WTC11 (cell line): ENCODE data around the gene FMNL2.

Experiments used
- AR ChIP-seq: fragments of 250-450 bp; sonication (Bioruptor Pico); IDR thresholded peaks from 2 replicates; pipeline ENCODE4 v1.9.0; 2021; ENCODE audit warnings: mild to moderate bottlenecking
- ATF1 ChIP-seq: sonication (generic); formaldehyde crosslinking; IDR thresholded peaks from 2 replicates; pipeline ENCODE4 v1.8.1; 2023; ENCODE audit warnings: mild to moderate bottlenecking, moderate library complexity, missing genetic modification reagents
- CTCF ChIP-seq: fragments of 200-600 bp; IDR thresholded peaks from 2 replicates; pipeline ENCODE4 v1.8.0; 2022; ENCODE audit warnings: antibody characterized with exemption
- E2F5 ChIP-seq: sonication (generic); formaldehyde crosslinking; IDR thresholded peaks from 2 replicates; pipeline ENCODE4 v1.8.1; 2022; ENCODE audit warnings: mild to moderate bottlenecking, moderate library complexity, missing genetic modification reagents
- ESRRA ChIP-seq: sonication (generic); formaldehyde crosslinking; IDR thresholded peaks from 2 replicates; pipeline ENCODE4 v1.8.1; 2022; ENCODE audit warnings: mild to moderate bottlenecking, missing genetic modification reagents, borderline replicate concordance
- FOXJ3 ChIP-seq: sonication (generic); formaldehyde crosslinking; IDR thresholded peaks from 2 replicates; pipeline ENCODE4 v1.9.0; 2021; ENCODE audit warnings: missing genetic modification reagents, mild to moderate bottlenecking, borderline replicate concordance
- MYBL2 ChIP-seq: sonication (generic); formaldehyde crosslinking; IDR thresholded peaks from 2 replicates; pipeline ENCODE4 v1.8.1; 2023; ENCODE audit warnings: mild to moderate bottlenecking, moderate library complexity, missing genetic modification reagents
- USF1 ChIP-seq: sonication (generic); formaldehyde crosslinking; IDR thresholded peaks from 2 replicates; pipeline ENCODE4 v1.8.0; 2022; ENCODE audit warnings: mild to moderate bottlenecking, missing genetic modification reagents
- ZBTB43 ChIP-seq: sonication (generic); formaldehyde crosslinking; IDR thresholded peaks from 2 replicates; pipeline ENCODE4 v1.8.1; 2023; ENCODE audit warnings: mild to moderate bottlenecking, missing genetic modification reagents
- ZNF138 ChIP-seq: sonication (generic); formaldehyde crosslinking; conservative IDR thresholded peaks from 2 replicates; pipeline ENCODE4 v1.8.1; 2022; ENCODE audit warnings: mild to moderate bottlenecking, moderate library complexity, missing genetic modification reagents
- ZNF416 ChIP-seq: fragments of 250-450 bp; sonication (Bioruptor Pico); IDR thresholded peaks from 2 replicates; pipeline ENCODE4 v1.9.0; 2021; ENCODE audit warnings: mild to moderate bottlenecking, inconsistent platforms

GRCh38 chr2:152462120-152462519 lies 127.1 kb downstream of the FMNL2 start:
- TF ChIP-seq ZBTB43 (CRISPR knock-in tag) (no peak), ESRRA (no peak), ZNF416 (no peak), E2F5 (CRISPR knock-in tag) (no peak), ZNF138 (CRISPR knock-in tag) (no peak), MYBL2 (CRISPR knock-in tag) (no peak), CTCF (no peak), AR (CRISPR knock-in tag) (no peak), ATF1 (CRISPR knock-in tag) (no peak), USF1 (CRISPR knock-in tag) (no peak), FOXJ3 (CRISPR knock-in tag) (no peak)
